Endodermal cell (in vitro differentiated cells): Measurements from ENCODE around the gene NPIPB8. TPM values are rescaled to one million over a fixed set of nuclear protein-coding genes. Genes with fewer than 3 reads are reported as not detected.

ENCODE experiments used
- DNase-seq: peaks from one replicate; pipeline ENCODE4 v3.0.0-alpha.2; 2017
- H3K27ac ChIP-seq: 2 replicates; pipeline ENCODE4 v1.5.1; 2013; ENCODE audit warnings: mild to moderate bottlenecking, low read depth, low read length, moderate library complexity
- H3K27me3 ChIP-seq: 2 replicates; pipeline ENCODE4 v1.6.1; 2013; ENCODE audit warnings: mild to moderate bottlenecking, low read length, moderate library complexity; ENCODE audit not compliant: insufficient read depth, control insufficient read depth, poor library complexity, severe bottlenecking
- H3K36me3 ChIP-seq: 2 replicates; pipeline ENCODE4 v1.7.0; 2013; ENCODE audit warnings: mild to moderate bottlenecking, low read length, moderate library complexity; ENCODE audit not compliant: control insufficient read depth, insufficient read depth
- H3K4me1 ChIP-seq: one replicate; pipeline ENCODE4 v1.7.0; 2013; ENCODE audit warnings: low read length; ENCODE audit not compliant: control insufficient read depth, insufficient read depth
- H3K4me3 ChIP-seq: 2 replicates; pipeline ENCODE4 v1.5.1; 2013; ENCODE audit warnings: mild to moderate bottlenecking, low read length, moderate library complexity
- H3K9ac ChIP-seq: 2 replicates; pipeline ENCODE4 v1.6.1; 2013; ENCODE audit warnings: mild to moderate bottlenecking, low read length, moderate library complexity; ENCODE audit not compliant: poor library complexity, severe bottlenecking; ENCODE audit errors: extremely low read depth
- H3K9me3 ChIP-seq: 2 replicates; pipeline ENCODE4 v1.6.1; 2013; ENCODE audit warnings: mild to moderate bottlenecking, low read length, moderate library complexity; ENCODE audit not compliant: control insufficient read depth
- H3K27ac Mint-ChIP-seq: 2 replicates; pipeline ENCODE4 v1.8.0; 2020; ENCODE audit warnings: mixed read lengths
- H3K27me3 Mint-ChIP-seq: 2 replicates; pipeline ENCODE4 v1.8.0; 2021; ENCODE audit warnings: mild to moderate bottlenecking, mixed read lengths; ENCODE audit not compliant: insufficient read depth
- H3K36me3 Mint-ChIP-seq: 2 replicates; pipeline ENCODE4 v1.8.0; 2020; ENCODE audit warnings: low read depth, mixed read lengths
- H3K4me1 Mint-ChIP-seq: 2 replicates; pipeline ENCODE4 v1.8.0; 2020; ENCODE audit warnings: mixed read lengths
- H3K4me3 Mint-ChIP-seq: 2 replicates; pipeline ENCODE4 v1.8.0; 2020; ENCODE audit warnings: mild to moderate bottlenecking, moderate library complexity, mixed read lengths
- H3K9me3 Mint-ChIP-seq: 2 replicates; pipeline ENCODE4 v1.8.0; 2020; ENCODE audit warnings: mild to moderate bottlenecking, mixed read lengths
- CTCF ChIP-seq: fragments of 200-600 bp; sonication (generic); conservative IDR thresholded peaks from 2 replicates; pipeline ENCODE4 v1.5.0; 2021; ENCODE audit warnings: antibody characterized with exemption, mild to moderate bottlenecking
- WGBS, 2 experiments: methylation state at CpG; one replicate each; pipeline versions ENCODE4 v1.1.5 to v1.1.7; 2013; ENCODE audit warnings: missing lambda C conversion rate in 2 of 2, mixed read lengths in 1 of 2; ENCODE audit not compliant: insufficient coverage in 1 of 2, insufficient read length in 1 of 2; 5-methylcytosine and 5-hydroxymethylcytosine counted together
- total RNA-seq, 2 donors: library from RNA; stranded (reverse); fragmentation: NEBNext Ultra II Directional in 1 of 2; extraction: Animal tissue kit (Norgen Biotek cat#: 25700) in 1 of 2; gene quantifications; 2 replicates in 1 of 2; 3 replicates in 1 of 2; pipeline ENCODE4 v1.2.1, GENCODE V29; 2021

The NPIPB8 gene
- total RNA-seq, 2 donors from 2014 or later, result 0.35 TPM; not detected in 1

- Mint-ChIP-seq H3K4me1 (no peaks in the 10 kb centered on the region), H3K36me3 (peaks cover 38% of the 10 kb centered on the region), H3K9me3 (no peaks in the 10 kb centered on the region), H3K4me3 (no peak overlapping the region), H3K27me3 (no peaks in the 10 kb centered on the region), H3K27ac (peak overlapping the region; percentile 26)
- no peaks in the 10 kb centered on the region for H3K4me1 ChIP-seq
- no peaks in the 10 kb centered on the region for H3K9me3 ChIP-seq
- no peak for TF ChIP-seq CTCF
- WGBS, 2 experiments, result 94 to 95% methylated on average over 11 to 22 of the region's 22 CpGs
- no peaks in the 10 kb centered on the region for H3K27me3 ChIP-seq
- H3K9ac ChIP-seq, result no peak overlapping the region
- peaks cover 7% of the 10 kb centered on the region for H3K36me3 ChIP-seq
- no peak overlapping the region for H3K4me3 ChIP-seq
- no peak for DNase-seq
- no peak overlapping the region for H3K27ac ChIP-seq
These were observed 47.2 kb upstream of the NPIPB8 start for GRCh38 chr16:28590384-28591340.

DNA sequence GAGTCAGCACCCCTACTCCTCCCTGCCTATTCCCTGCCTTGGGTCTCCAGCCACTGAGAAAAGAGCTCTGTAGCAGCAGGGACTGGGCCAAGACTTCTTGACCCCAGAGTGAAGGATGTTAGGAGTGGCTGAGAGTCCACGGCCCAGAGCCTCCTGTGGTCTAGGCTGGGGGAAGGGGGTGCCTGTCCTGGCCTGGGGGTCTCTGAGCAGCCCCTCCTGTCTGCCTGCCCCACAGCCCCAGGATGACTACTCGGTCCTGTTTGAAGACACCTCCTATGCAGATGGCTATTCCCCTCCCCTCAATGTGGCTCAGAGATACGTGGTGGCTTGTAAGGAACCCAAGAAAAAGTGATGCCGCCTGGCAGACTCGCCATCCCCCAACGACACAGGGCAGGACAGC lies 46.5 kb upstream of the NPIPB8 start:
- peaks cover 35% of the 10 kb centered on the region for H3K36me3 Mint-ChIP-seq
- H3K4me1 ChIP-seq, result no peaks in the 10 kb centered on the region
- WGBS, 2 experiments, result 94 to 96% methylated on average over 6 of the region's 6 CpGs

DNA sequence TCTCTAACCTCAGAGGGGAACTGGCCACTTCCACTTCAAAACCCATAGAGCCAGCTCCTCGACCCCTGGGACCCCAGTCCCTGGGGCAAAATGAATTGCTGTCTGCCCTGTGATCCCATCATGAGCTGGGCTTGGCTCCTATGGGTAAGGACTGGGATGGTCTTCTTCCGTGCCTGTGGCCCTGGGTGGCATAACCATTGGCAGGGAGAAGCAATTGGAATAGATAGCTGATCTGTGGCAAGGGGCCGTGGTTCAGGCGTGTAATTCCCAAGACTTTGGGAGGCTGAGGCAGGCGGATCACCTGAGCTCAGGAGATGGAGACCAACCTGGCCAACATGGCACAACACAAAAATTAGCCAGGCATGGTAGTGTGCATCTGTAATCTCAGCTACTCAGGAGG lies 45.4 kb upstream of the NPIPB8 start:
- Histone ChIP-seq H3K9ac (no peak overlapping the region), H3K4me3 (no peak overlapping the region), H3K36me3 (peaks cover 7% of the 10 kb centered on the region), H3K4me1 (peaks cover under 1% of the 10 kb centered on the region), H3K27ac (no peak overlapping the region), H3K27me3 (no peaks in the 10 kb centered on the region), H3K9me3 (no peaks in the 10 kb centered on the region)
- Mint-ChIP-seq H3K4me3 (no peak overlapping the region), H3K9me3 (no peaks in the 10 kb centered on the region), H3K27ac (no peak overlapping the region), H3K4me1 (peaks cover 11% of the 10 kb centered on the region), H3K36me3 (peaks cover 24% of the 10 kb centered on the region), H3K27me3 (no peaks in the 10 kb centered on the region)
- no peak for TF ChIP-seq CTCF
- 90 to 92% methylated on average over 5 of the region's 5 CpGs for WGBS, 2 experiments
- no peak for DNase-seq

More for the DNA sequence above, 46.5 kb upstream of the NPIPB8 start:
- Mint-ChIP-seq H3K27me3 (no peaks in the 10 kb centered on the region), H3K4me3 (no peak overlapping the region), H3K4me1 (peaks cover 2% of the 10 kb centered on the region), H3K9me3 (no peaks in the 10 kb centered on the region), H3K27ac (no peak overlapping the region)
- Histone ChIP-seq H3K27me3 (no peaks in the 10 kb centered on the region), H3K36me3 (peaks cover 7% of the 10 kb centered on the region), H3K27ac (no peak overlapping the region), H3K4me3 (no peak overlapping the region), H3K9ac (no peak overlapping the region), H3K9me3 (no peaks in the 10 kb centered on the region)
- TF ChIP-seq CTCF, result no peak
- no peak for DNase-seq
